Mononuclear cell (primary cell): ENCODE measurements around the gene FBP1. TPM values are rescaled to one million over a fixed set of nuclear protein-coding genes. Genes with fewer than 3 reads are reported as not detected.

Experiments used
- H3K27me3 ChIP-seq: 2 replicates; pipeline ENCODE4 v1.6.0; 2011; ENCODE audit warnings: low read length, control low read depth; ENCODE audit not compliant: insufficient read depth
- H3K4me1 ChIP-seq: 2 replicates; pipeline ENCODE4 v1.5.1; 2011; ENCODE audit warnings: mild to moderate bottlenecking, low read length, control low read depth; ENCODE audit not compliant: insufficient read depth
- H3K4me3 ChIP-seq: 2 replicates; pipeline ENCODE4 v1.5.1; 2011; ENCODE audit warnings: mild to moderate bottlenecking, low read length, moderate library complexity
- H3K9me3 ChIP-seq: 2 replicates; pipeline ENCODE4 v1.5.1; 2011; ENCODE audit warnings: low read depth, mild to moderate bottlenecking, control low read depth, low read length
- total RNA-seq: library from RNA; depleted of rRNA; stranded (reverse); fragments of >200 nt; gene quantifications from one replicate; pipeline ENCODE4 v1.2.3, GENCODE V29; 2012

FBP1 gene
- total RNA-seq, 1 donor = 12.2 TPM

DNA sequence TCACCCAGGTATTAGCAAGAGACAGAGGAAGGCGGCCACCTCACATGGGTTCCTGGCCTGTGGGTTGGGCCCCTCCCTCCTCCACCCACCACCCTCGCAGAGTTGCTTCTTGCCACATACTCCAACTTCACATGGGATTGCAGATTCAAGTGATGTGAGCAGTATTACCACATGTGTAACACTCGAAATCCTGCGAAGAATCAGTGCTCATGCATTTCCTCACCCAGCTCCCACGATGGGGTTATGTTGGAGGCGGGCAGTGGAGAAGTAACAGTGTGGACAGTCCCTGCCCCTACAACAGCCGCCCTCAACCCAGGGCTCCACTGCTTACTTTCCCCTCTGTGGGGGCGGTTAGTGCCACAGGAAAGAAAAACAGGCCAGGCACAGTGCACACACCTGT is 3.9 kb upstream of the FBP1 start:
- Histone ChIP-seq H3K4me1 (peaks cover 46% of the 10 kb centered on the region), H3K27me3 (no peaks in the 10 kb centered on the region), H3K4me3 (no peak overlapping the region)

DNA sequence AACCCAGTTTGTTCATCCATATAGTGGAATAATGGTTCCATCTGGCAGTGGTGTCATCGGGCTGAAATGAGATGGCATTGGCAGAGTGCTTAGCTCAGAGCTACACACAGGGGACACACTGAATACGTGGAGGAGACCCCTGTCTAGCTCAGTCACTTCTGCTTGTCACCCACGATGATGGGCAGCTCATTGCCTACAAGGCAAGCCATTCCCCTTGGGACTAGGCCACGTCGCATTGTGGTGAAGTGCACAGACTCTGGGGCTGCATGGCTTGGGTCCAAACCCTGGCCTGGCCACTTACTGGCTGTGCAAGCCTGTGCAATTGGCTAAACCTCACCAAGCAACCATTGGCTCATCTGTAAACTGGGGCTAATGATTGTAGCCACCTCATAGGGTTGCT is 3.2 kb upstream of the FBP1 start:
- Histone ChIP-seq H3K4me3 (no peak overlapping the region), H3K9me3 (no peaks in the 10 kb centered on the region), H3K4me1 (peaks cover 43% of the 10 kb centered on the region), H3K27me3 (no peaks in the 10 kb centered on the region)

More for the DNA sequence above, 3.9 kb upstream of the FBP1 start:
- no peaks in the 10 kb centered on the region for H3K9me3 ChIP-seq

DNA sequence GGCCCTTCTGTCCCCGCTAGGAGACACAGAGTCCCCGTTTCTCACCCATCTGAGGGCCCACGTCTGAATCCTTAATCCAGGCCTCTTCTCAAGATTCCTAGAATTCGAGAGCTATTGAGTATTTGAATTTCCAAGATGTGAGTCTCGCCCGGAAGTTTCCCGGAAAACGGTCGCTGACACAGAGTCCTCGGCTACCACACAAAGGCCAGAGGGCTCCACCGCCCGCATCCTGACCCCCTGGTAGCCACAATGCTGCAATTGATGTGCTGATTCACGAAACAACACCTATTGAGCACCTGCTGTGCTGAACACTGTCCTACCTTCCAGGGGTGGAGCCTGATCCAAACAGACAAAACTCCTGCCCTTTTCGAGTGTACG is 670 bp upstream of the FBP1 start:
- H3K27me3 ChIP-seq = no peaks in the 10 kb centered on the region
- H3K4me1 ChIP-seq = peaks cover 43% of the 10 kb centered on the region

DNA sequence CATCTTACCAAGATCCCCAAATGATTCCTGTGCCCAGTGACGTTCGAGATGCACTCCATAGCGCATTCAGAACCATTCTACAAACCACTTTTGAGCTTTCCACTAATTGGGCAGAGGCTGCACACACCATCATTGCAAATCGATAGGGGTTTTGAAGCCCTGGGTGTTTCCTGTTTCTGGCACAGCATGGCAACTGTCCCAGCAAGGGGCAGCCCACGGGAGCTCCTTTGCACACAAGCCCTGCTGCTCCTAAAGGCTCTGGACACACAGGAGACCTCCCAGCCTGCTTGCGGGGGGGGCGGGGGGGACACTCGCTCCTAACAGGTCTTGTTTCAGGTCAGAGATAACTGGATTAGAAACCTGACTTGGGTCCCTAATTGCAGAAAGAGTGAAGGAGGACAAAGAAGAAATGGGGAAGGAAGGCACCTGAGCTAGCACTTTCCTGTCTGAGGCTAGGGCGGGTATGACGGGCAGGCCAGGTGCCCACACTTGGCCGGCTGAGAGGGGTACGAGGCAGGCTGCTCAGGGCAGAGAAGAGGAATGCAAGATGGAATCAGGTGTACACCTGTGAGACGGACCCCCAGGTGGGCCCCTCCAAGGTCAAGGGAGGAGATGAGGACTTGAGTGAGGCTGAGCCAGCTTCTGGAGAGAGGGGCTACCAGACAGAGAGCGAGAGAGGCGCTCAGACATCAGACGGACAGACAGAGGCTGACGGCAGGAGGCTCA is 820 bp downstream of the FBP1 start:
- H3K4me1 ChIP-seq = peaks cover 37% of the 10 kb centered on the region
- no peaks in the 10 kb centered on the region for H3K9me3 ChIP-seq
- no peaks in the 10 kb centered on the region for H3K27me3 ChIP-seq
- H3K4me3 ChIP-seq = peak overlapping the region; percentile 53

More for the DNA sequence above, 670 bp upstream of the FBP1 start:
- H3K9me3 ChIP-seq = no peaks in the 10 kb centered on the region
- H3K4me3 ChIP-seq = peak overlapping the region; percentile 53

DNA sequence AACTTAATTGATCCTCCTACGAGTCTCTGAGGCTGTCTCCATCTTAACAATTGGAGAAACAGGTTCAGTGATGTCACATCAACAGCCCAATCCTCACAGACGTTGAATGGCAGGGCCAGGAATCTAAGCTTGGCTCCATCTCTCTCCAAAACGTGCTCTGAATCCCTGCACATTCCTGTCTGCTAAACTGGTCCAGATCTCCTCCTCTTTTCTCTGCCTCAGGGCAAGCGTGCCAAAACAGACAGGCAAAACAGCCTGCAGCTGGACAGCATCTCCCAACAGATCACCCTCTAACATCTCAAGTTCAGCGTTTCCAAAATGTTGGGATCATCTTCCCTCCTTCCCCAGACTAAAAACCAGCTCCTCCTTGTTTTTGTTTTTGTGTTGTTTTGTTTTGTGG is 6.6 kb downstream of the FBP1 start:
- H3K4me3 ChIP-seq = no peak overlapping the region
- H3K27me3 ChIP-seq = no peaks in the 10 kb centered on the region
- no peaks in the 10 kb centered on the region for H3K9me3 ChIP-seq
- no peaks in the 10 kb centered on the region for H3K4me1 ChIP-seq

DNA sequence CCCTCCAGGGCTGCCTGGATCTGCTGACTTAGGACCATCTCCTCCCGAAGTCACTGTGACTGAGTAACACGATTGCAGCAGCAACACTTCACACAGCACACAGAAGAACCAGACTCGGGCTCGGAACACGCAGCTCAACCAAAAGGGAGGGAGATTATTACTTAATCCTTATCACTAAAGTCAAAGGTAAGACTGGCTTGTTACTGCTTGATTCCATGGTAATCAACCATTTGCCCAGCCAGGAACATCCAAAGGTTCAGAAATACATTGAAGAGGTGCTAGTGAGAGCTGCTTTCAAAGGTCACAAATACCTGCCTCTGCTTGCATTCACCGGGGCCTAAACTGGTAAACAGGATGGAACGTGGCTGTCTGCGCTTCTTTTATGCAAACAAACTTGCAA is 7.7 kb downstream of the FBP1 start:
- Histone ChIP-seq H3K4me3 (no peak overlapping the region), H3K4me1 (no peaks in the 10 kb centered on the region), H3K27me3 (no peaks in the 10 kb centered on the region), H3K9me3 (no peaks in the 10 kb centered on the region)

DNA sequence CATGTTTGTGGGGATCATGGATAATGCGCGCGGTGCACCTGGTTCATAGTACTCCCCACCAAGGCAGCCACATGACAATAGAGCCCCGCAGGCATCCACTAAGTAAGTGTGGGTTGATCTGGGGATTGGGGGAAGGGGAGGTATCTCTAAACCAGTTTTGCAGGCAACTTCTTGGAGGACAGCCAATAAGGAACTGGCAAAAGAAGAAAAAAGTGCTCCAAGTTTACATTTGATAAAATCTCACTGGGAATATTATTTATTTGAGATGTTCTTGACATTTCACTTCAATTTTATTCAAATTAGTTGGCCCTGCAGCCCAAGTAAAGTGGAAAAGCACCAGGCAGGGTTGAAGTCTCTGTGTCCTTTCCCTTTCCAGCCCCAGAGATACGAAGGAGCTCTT is 8.5 kb downstream of the FBP1 start:
- Histone ChIP-seq H3K4me3 (no peak overlapping the region), H3K9me3 (no peaks in the 10 kb centered on the region), H3K27me3 (no peaks in the 10 kb centered on the region), H3K4me1 (no peaks in the 10 kb centered on the region)

DNA sequence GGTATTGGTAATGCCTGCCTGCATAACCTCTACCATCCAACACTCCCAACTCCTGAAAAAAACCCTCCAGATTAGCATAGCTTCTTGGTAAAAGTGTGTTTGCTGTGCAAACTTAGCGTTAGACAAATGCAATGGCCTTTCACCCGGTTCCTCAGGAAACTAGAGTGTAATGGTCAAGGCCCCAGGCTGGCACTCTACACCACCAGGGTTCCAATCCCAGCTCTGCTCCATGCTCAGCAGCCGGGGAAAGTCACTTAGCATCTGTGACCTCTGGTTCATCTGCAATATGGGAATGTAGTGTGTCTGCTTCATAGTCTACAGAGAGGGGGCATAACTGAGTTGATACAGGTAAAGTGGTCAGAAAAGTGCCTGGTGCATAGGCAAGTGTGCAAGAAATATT is 9.0 kb downstream of the FBP1 start:
- no peaks in the 10 kb centered on the region for H3K9me3 ChIP-seq
- H3K4me3 ChIP-seq = no peak overlapping the region
- H3K27me3 ChIP-seq = no peaks in the 10 kb centered on the region
- no peaks in the 10 kb centered on the region for H3K4me1 ChIP-seq

DNA sequence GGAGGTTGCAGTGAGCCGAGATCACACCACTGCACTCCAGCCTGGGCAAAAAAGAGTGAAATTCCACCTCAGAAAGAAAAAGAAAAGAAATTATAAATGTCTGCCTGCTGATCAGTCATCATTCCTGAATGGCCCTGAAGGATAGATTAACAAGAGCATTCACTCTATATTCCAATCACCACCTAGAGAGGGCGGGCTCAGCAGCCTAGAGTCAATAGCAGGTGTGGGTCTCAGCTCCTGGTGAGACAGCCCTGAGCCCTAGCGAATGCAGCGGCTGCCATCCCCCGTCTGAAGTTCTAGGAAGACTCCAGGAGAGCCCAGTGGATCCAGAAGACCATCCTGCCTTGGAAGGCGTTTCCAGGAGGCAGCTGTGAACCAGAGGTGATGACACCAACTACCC is 12.0 kb downstream of the FBP1 start:
- Histone ChIP-seq H3K4me1 (no peaks in the 10 kb centered on the region), H3K9me3 (no peaks in the 10 kb centered on the region), H3K27me3 (no peaks in the 10 kb centered on the region), H3K4me3 (no peak overlapping the region)

DNA sequence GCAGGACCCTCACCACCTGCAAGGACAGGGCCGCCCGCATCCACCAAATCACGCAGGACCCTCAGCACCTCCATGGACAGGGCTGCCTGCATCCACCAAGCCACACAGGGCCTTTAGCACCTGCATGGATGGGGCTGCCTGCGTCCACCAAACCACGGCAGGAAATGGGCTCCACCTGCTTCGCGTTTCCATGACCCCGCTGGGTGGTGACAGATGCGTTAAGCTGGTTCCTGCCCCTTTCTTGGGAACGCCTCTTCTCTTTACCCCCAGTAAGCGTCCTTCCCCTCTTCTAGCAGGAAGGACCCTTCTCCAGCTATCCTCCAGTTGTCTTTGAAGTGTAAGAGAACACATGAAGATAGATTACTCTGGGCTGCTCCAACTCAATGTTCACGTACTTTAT is 13.5 kb downstream of the FBP1 start:
- H3K9me3 ChIP-seq = no peaks in the 10 kb centered on the region
- H3K4me3 ChIP-seq = no peak overlapping the region

DNA sequence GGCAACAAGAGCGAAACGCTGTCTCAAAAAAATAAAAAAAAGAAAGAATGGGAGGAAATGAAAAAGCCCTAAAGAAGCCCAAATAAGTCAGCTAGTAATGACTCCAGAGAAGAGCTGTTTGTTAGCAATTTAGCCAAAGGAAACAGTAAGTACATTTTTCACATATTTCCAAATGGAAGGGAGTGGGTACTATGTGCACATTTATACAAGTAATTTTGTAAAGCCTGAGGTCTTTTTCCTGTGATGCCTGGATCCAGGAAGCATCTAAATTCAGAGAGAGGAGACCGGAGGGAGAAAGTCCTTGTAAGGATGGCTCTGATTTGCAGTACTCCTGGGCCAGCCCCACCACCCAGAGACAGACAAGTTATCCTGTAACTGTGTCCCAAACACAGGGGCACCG is 14.7 kb downstream of the FBP1 start:
- no peaks in the 10 kb centered on the region for H3K9me3 ChIP-seq
- H3K4me3 ChIP-seq = no peak overlapping the region
- H3K4me1 ChIP-seq = no peaks in the 10 kb centered on the region
- H3K27me3 ChIP-seq = no peaks in the 10 kb centered on the region

More for the DNA sequence above, 13.5 kb downstream of the FBP1 start:
- no peaks in the 10 kb centered on the region for H3K4me1 ChIP-seq
- H3K27me3 ChIP-seq = no peaks in the 10 kb centered on the region

DNA sequence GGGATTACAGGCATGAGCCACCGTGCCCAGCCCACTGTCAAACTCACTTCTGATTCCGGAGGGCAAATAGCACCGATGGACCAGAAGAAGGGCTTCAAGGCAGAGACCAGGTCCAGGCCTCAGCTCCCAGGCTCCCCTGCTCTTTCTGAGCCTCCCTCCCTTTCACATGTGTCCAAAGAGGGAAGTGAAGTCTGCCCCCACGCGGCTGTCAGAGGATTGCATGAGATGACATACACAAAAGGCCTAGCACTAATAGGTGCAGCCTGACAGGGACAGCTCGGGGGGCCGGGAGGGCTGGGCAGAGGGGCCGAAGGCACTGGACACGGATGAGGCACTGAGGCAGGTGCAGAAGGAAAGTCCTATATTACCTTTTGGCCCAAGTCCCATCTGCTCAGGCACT is 16.1 kb downstream of the FBP1 start:
- Histone ChIP-seq H3K27me3 (no peaks in the 10 kb centered on the region), H3K4me3 (no peak overlapping the region), H3K9me3 (no peaks in the 10 kb centered on the region), H3K4me1 (no peaks in the 10 kb centered on the region)

DNA sequence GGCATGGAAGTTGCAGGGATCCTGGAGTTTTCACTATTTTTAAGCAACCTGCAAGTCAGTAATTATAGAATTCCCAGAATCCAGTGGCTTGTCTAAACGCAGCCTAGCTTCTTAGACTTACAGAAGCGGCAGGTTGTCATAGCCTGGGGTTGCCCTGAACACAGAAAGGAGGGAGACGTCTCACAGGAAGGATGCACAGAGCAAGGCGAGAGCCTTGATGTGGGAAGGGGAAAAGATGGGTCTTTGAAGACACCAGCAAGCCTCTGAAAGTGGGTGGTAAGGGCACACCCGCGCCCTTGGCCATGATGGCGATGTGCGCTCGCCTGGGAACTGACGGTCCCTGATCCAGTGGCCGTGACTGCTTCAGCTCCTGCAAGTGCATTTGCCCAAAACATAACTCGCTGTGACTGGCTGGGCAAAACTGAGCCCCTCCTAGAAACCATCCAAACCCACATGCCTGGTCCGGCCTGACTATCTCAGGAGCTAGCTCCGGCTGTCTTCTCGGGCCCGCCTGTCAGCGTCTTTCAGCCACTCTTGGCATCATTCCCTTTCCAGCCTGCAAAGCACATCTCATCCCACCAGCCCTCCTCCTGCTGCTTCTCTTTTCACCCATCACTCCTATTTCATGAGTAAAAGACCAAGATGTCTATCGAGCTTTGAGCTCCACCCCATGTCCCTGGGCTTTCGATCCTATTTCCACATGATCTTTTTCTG is 17.1 kb downstream of the FBP1 start:
- H3K9me3 ChIP-seq = no peaks in the 10 kb centered on the region
- H3K4me1 ChIP-seq = no peaks in the 10 kb centered on the region
- no peaks in the 10 kb centered on the region for H3K27me3 ChIP-seq
- no peak overlapping the region for H3K4me3 ChIP-seq

DNA sequence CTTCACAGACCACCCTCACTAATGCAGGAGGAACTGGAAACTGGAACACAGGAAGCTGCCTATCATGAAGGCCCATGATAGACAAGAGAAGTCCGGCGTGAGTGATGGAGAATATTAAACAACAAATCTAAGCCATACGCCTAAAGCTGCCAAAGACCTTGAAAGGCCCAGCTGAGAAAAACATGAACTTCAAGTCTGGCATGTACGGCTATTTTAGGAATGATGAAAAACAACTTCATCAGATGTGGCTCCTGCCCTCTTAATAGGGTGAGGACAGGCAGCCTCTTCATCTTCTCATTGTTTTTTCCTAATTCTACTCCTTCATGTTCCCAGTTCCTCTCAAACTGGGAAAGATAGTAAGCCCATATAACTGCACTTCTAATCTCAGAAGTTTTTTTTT is 20.3 kb downstream of the FBP1 start:
- no peaks in the 10 kb centered on the region for H3K27me3 ChIP-seq
- H3K4me3 ChIP-seq = no peak overlapping the region

DNA sequence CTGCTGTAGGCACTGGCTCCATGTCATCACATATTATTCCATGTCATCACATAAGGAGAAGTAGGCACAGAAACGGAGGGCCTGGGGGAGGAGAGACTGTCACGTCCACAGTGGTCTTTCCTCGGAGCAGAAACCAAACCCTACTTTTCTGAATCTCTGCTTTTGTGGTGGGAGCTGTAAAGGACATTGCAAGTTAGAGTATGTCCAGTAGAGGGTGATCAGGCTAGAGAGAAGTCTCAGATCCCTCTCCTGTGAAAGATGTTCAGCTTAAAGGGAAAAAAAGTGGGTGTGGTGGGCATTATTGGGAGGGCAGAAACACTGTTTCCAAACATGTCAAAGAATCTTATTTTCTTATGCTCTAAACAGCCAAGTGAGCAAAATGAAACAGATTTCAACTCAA is 26.3 kb downstream of the FBP1 start:
- no peaks in the 10 kb centered on the region for H3K9me3 ChIP-seq
- no peaks in the 10 kb centered on the region for H3K27me3 ChIP-seq
- H3K4me3 ChIP-seq = no peak overlapping the region
- peaks cover 8% of the 10 kb centered on the region for H3K4me1 ChIP-seq

More for the DNA sequence above, 20.3 kb downstream of the FBP1 start:
- Histone ChIP-seq H3K9me3 (no peaks in the 10 kb centered on the region), H3K4me1 (no peaks in the 10 kb centered on the region)

DNA sequence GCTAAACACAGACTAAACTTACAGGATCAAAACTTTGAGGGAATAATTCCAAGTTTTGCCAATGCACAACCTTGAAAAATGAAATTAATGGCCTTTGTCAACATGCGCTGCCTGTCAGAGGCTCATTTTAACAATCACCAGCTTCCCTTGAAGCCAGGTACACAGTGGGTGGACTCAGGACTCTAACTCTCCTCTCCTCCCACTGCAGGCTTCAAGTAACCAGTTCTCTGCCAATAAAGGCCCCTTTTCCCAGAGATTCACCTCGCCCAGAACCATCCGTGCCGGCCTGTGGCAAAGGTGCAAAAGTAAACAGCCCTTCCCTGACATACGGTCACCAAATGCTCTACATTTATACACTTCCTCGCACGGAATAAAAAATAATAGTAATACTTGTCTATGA is 27.2 kb downstream of the FBP1 start:
- H3K27me3 ChIP-seq = no peaks in the 10 kb centered on the region
- H3K4me1 ChIP-seq = peaks cover 8% of the 10 kb centered on the region
- H3K9me3 ChIP-seq = no peaks in the 10 kb centered on the region
- no peak overlapping the region for H3K4me3 ChIP-seq
